ENCODE measurements around the gene EFHD1.

The EFHD1 gene

GRCh38 chr2:232731470-232731869, 98.1 kb downstream of the EFHD1 start:
- in situ Hi-C loops (cut with MboI; ENCODE audit: low sequenced_read_pairs, unreplicated experiment) = no loop called here
- no peak for TF ChIP-seq CTCF (IDR thresholded peaks at IDR 0.05; ENCODE audit: borderline replicate concordance, control extremely low read depth, extremely low read depth, insufficient read depth, missing control alignments)
- no peak for DNase-seq (ENCODE audit: low spot score)
